ENCODE measurements around the gene KCNK7. TPM values are rescaled to one million over a fixed set of nuclear protein-coding genes. Genes with fewer than 3 reads are reported as not detected.
A peak's percentile ranks its signal among the peaks of the same experiment; 100 is the strongest.

KCNK7 gene
- total RNA-seq, 2 experiments from 2014 or later, result 4.9 to 5.0 TPM

DNA sequence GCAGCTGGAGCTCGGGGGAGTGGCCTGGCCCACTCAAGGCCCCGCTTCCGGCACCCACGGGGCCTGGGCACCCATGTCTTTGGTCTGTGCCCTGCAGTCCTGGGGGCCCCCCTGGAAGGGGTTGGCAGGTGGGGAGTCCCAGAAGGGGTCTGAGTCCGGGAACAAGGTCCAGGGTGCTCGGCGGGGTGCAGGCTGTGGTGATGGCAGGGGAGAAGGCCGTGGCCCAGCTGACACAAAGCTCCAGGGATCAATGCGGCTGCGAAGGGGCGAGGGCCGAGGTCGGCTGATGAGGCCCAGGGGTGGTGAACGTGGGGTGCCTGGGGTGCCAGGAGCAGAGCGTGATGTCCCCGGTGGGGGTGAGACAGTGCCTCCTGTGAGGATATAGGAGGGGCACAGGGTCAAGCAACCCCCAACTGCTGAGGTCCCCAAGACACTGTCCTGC lies 2.7 kb upstream of the KCNK7 start:
- no peak for ATAC-seq (ENCODE audit: poor library complexity)

DNA sequence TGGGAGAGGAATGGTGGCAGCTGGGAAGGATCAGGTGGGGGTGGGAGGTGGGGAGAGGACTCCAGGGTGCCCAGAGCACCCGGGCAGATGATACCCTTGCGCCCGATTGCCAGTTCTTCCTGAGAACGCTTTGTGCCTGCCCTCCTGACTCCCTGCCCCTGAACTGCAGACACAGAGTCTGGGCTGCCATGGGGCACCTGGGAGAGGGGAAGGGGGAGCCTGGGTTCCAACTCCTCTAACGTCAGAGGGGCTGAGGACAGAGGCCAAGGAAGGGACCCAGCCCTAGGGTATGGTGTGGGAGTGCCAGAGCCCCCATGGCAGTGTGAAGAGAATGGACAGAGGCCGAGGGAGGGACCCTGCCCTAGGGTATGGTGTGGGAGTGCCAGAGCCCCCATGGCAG lies 920 bp upstream of the KCNK7 start:
- TF ChIP-seq, protein P1, sequence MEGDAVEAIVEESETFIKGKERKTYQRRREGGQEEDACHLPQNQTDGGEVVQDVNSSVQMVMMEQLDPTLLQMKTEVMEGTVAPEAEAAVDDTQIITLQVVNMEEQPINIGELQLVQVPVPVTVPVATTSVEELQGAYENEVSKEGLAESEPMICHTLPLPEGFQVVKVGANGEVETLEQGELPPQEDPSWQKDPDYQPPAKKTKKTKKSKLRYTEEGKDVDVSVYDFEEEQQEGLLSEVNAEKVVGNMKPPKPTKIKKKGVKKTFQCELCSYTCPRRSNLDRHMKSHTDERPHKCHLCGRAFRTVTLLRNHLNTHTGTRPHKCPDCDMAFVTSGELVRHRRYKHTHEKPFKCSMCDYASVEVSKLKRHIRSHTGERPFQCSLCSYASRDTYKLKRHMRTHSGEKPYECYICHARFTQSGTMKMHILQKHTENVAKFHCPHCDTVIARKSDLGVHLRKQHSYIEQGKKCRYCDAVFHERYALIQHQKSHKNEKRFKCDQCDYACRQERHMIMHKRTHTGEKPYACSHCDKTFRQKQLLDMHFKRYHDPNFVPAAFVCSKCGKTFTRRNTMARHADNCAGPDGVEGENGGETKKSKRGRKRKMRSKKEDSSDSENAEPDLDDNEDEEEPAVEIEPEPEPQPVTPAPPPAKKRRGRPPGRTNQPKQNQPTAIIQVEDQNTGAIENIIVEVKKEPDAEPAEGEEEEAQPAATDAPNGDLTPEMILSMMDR (IDR thresholded peaks at IDR 0.05), result no peak

More for the DNA sequence above, 2.7 kb upstream of the KCNK7 start:
- DNase-seq, result no peak
- no peak overlapping the region for H3K27ac Mint-ChIP-seq
- ChIA-PET CTCF (no interaction called here), POLR2A (no interaction called here)
- H3K36me3 ChIP-seq (ENCODE audit: insufficient read depth, low read length), result peaks cover 35% of the 10 kb centered on the region
- TF ChIP-seq, protein P1 (IDR thresholded peaks at IDR 0.05), result no peak
- H3K4me1 ChIP-seq (ENCODE audit: insufficient read depth, low read length), result peaks cover 23% of the 10 kb centered on the region
- H3K4me1 Mint-ChIP-seq (ENCODE audit: low read depth), result peaks cover 15% of the 10 kb centered on the region
- H3K9me3 ChIP-seq (ENCODE audit: control insufficient read depth in 1 of 2, insufficient read depth in 1 of 2, low read length in 2 of 2), result no peaks in the 10 kb centered on the region
- H3K27me3 ChIP-seq (ENCODE audit: control insufficient read depth in 1 of 2, insufficient read depth in 2 of 2, low read length in 2 of 2), result no peaks in the 10 kb centered on the region
- no peak overlapping the region for H3K4me3 ChIP-seq (ENCODE audit: low read length)
- H3K9me3 Mint-ChIP-seq, result no peaks in the 10 kb centered on the region
- no peak overlapping the region for H3K4me3 Mint-ChIP-seq
- H3K27me3 Mint-ChIP-seq, result no peaks in the 10 kb centered on the region
- H3K27ac ChIP-seq (ENCODE audit: low read depth in 1 of 2, low read length in 2 of 2), result no peak overlapping the region
- intact Hi-C loops (cut with DNase I, micrococcal nuclease), result no loop called here
- H3K36me3 Mint-ChIP-seq (ENCODE audit: low read depth), result peaks cover 44% of the 10 kb centered on the region

DNA sequence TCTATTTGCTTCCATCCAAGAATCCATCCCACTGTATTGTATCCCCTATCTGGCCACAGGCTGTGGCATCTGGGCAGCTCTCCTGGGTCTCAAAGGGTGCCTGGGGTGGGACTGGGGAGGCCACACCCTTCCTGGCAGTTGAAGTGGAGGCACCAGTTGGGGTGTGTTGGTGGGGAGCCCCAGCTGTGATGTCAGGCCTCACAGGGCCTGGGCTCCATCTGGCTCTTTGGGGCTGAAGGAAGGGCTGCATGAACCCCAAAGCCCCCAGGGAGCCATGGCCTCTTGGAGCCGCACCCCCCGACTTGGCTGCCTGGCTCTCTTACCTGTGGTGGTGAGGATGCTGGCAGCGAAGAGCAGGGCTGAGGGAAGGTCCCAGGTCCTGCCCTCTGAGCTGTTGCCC lies 469 bp downstream of the KCNK7 start:
- ATAC-seq (ENCODE audit: poor library complexity), result no peak

More for the DNA sequence above, 920 bp upstream of the KCNK7 start:
- intact Hi-C loops (cut with DNase I, micrococcal nuclease), result no loop called here
- Histone ChIP-seq H3K27me3 (ENCODE audit: control insufficient read depth in 1 of 2, insufficient read depth in 2 of 2, low read length in 2 of 2) (no peaks in the 10 kb centered on the region), H3K4me3 (ENCODE audit: low read length) (no peak overlapping the region), H3K36me3 (ENCODE audit: insufficient read depth, low read length) (peaks cover 43% of the 10 kb centered on the region), H3K9me3 (ENCODE audit: control insufficient read depth in 1 of 2, insufficient read depth in 1 of 2, low read length in 2 of 2) (no peaks in the 10 kb centered on the region), H3K4me1 (ENCODE audit: insufficient read depth, low read length) (peaks cover 23% of the 10 kb centered on the region), H3K27ac (ENCODE audit: low read depth in 1 of 2, low read length in 2 of 2) (no peak overlapping the region)
- ChIA-PET CTCF (no interaction called here), POLR2A (interaction anchor here (1.1 kb wide), 1 partner anchor 56 kb away, joined by 3 read pairs; no protein-coding TSS in a partner anchor)
- DNase-seq (no peak), ATAC-seq (ENCODE audit: poor library complexity) (no peak)
- no peak overlapping the region for H3K4me3 Mint-ChIP-seq
- H3K9me3 Mint-ChIP-seq, result no peaks in the 10 kb centered on the region
- H3K27ac Mint-ChIP-seq, result no peak overlapping the region
- peaks cover 15% of the 10 kb centered on the region for H3K4me1 Mint-ChIP-seq (ENCODE audit: low read depth)
- no peaks in the 10 kb centered on the region for H3K27me3 Mint-ChIP-seq
- peaks cover 45% of the 10 kb centered on the region for H3K36me3 Mint-ChIP-seq (ENCODE audit: low read depth)

More for the DNA sequence above, 469 bp downstream of the KCNK7 start:
- no peak overlapping the region for H3K4me3 ChIP-seq (ENCODE audit: low read length)
- no peaks in the 10 kb centered on the region for H3K27me3 ChIP-seq (ENCODE audit: control insufficient read depth in 1 of 2, insufficient read depth in 2 of 2, low read length in 2 of 2)
- DNase-seq, result no peak
- Mint-ChIP-seq H3K4me1 (ENCODE audit: low read depth) (peaks cover 15% of the 10 kb centered on the region), H3K27me3 (no peaks in the 10 kb centered on the region), H3K4me3 (no peak overlapping the region), H3K9me3 (no peaks in the 10 kb centered on the region), H3K27ac (no peak overlapping the region), H3K36me3 (ENCODE audit: low read depth) (peaks cover 45% of the 10 kb centered on the region)
- ChIA-PET POLR2A (interaction anchor here (2.2 to 4.7 kb wide), 2 partner anchors 20 to 55 kb away, joined by 11 to 23 read pairs; partner anchors contain the start of gene PCNX3), CTCF (interaction anchor here (1.1 to 3.9 kb wide), 4 partner anchors 8 to 70 kb away, joined by 3 to 48 read pairs (median 5); partner anchors contain the start of gene SCYL1)
- H3K27ac ChIP-seq (ENCODE audit: low read depth in 1 of 2, low read length in 2 of 2), result peak overlapping the region in 1 of 2 donors; percentile 41
- TF ChIP-seq, protein P1 (IDR thresholded peaks at IDR 0.05), result no peak
- H3K4me1 ChIP-seq (ENCODE audit: insufficient read depth, low read length), result peaks cover 23% of the 10 kb centered on the region
- H3K9me3 ChIP-seq (ENCODE audit: control insufficient read depth in 1 of 2, insufficient read depth in 1 of 2, low read length in 2 of 2), result no peaks in the 10 kb centered on the region
- H3K36me3 ChIP-seq (ENCODE audit: insufficient read depth, low read length), result peaks cover 49% of the 10 kb centered on the region
- intact Hi-C loops (cut with DNase I, micrococcal nuclease), result no loop called here
